GM23338 (cell line): ENCODE measurements around the gene TCP11L1. TPM values are rescaled to one million over a fixed set of nuclear protein-coding genes. Genes with fewer than 3 reads are reported as not detected.

Source experiments
- ATAC-seq: fragments of 200-7000 bp; cut with Tn5 transposase; 3 replicates; pipeline ENCODE4 v1.9.1; 2020
- DNase-seq: peaks from one replicate; pipeline ENCODE4 v3.0.0-alpha.2; 2015; ENCODE audit warnings: low spot score
- H2AFZ ChIP-seq: fragments of 200-600 bp; sonication (generic); 2 replicates; pipeline ENCODE4 v1.8.0; 2016; ENCODE audit warnings: antibody characterized with exemption, mild to moderate bottlenecking, moderate library complexity
- H3F3A ChIP-seq: fragments of 200-600 bp; sonication (generic); replicated peaks from 2 replicates; pipeline ENCODE4 v1.8.0; 2017; ENCODE audit warnings: antibody characterized with exemption, mixed run types, low read depth
- H3K27ac ChIP-seq: fragments of 200-600 bp; sonication (generic); 2 replicates; pipeline ENCODE4 v1.6.1; 2016; ENCODE audit warnings: low read depth
- H3K27me3 ChIP-seq: fragments of 200-600 bp; sonication (generic); 2 replicates; pipeline ENCODE4 v1.8.0; 2016; ENCODE audit warnings: mild to moderate bottlenecking, mixed run types, moderate library complexity; ENCODE audit not compliant: insufficient read depth
- H3K36me3 ChIP-seq: fragments of 200-600 bp; sonication (generic); 2 replicates; pipeline ENCODE4 v1.8.0; 2016; ENCODE audit warnings: mild to moderate bottlenecking; ENCODE audit not compliant: insufficient read depth
- H3K4me1 ChIP-seq: fragments of 200-600 bp; sonication (generic); 2 replicates; pipeline ENCODE4 v1.8.0; 2016; ENCODE audit warnings: mild to moderate bottlenecking, moderate library complexity; ENCODE audit not compliant: insufficient read depth
- H3K4me2 ChIP-seq: fragments of 200-600 bp; sonication (generic); 2 replicates; pipeline ENCODE4 v1.7.1; 2017; ENCODE audit warnings: mixed run types
- H3K4me3 ChIP-seq: fragments of 200-600 bp; sonication (generic); 2 replicates; pipeline ENCODE4 v1.6.1; 2016; ENCODE audit warnings: mixed run types
- H3K79me2 ChIP-seq: fragments of 200-600 bp; sonication (generic); replicated peaks from 2 replicates; pipeline ENCODE4 v1.8.0; 2017; ENCODE audit warnings: mild to moderate bottlenecking; ENCODE audit not compliant: insufficient read depth
- H3K9me2 ChIP-seq: fragments of 200-600 bp; sonication (generic); 2 replicates; pipeline ENCODE4 v1.8.0; 2017; ENCODE audit not compliant: insufficient read depth
- H4K20me1 ChIP-seq: fragments of 200-600 bp; sonication (generic); replicated peaks from 2 replicates; pipeline ENCODE4 v1.8.0; 2017; ENCODE audit warnings: mild to moderate bottlenecking; ENCODE audit not compliant: insufficient read depth
- H3K27ac Mint-ChIP-seq: 2 replicates; pipeline ENCODE4 v1.8.0; 2020; ENCODE audit warnings: inconsistent platforms, mild to moderate bottlenecking, moderate library complexity, mixed read lengths
- H3K27me3 Mint-ChIP-seq: 3 replicates; pipeline ENCODE4 v1.8.0; 2022; ENCODE audit warnings: low read depth, mild to moderate bottlenecking, moderate library complexity, mixed read lengths, inconsistent platforms; ENCODE audit not compliant: insufficient read depth, poor library complexity
- H3K36me3 Mint-ChIP-seq: 3 replicates; pipeline ENCODE4 v1.8.0; 2021; ENCODE audit warnings: low read depth, mild to moderate bottlenecking, inconsistent platforms, moderate library complexity, mixed read lengths
- H3K4me1 Mint-ChIP-seq: 3 replicates; pipeline ENCODE4 v1.8.0; 2020; ENCODE audit warnings: mild to moderate bottlenecking, inconsistent platforms, mixed read lengths
- H3K4me3 Mint-ChIP-seq: 3 replicates; pipeline ENCODE4 v1.8.0; 2021; ENCODE audit warnings: moderate library complexity, mild to moderate bottlenecking, inconsistent platforms, mixed read lengths
- H3K9me3 Mint-ChIP-seq: 3 replicates; pipeline ENCODE4 v1.8.0; 2020; ENCODE audit warnings: moderate library complexity, mild to moderate bottlenecking, inconsistent platforms, mixed read lengths
- EZH2 ChIP-seq: fragments of 200-600 bp; sonication (generic); IDR thresholded peaks from one replicate; pipeline ENCODE4 v1.8.0; 2017; ENCODE audit warnings: antibody characterized with exemption, mild to moderate bottlenecking, low read depth; ENCODE audit not compliant: unreplicated experiment
- EZH2phosphoT487 ChIP-seq: fragments of 200-600 bp; sonication (generic); IDR thresholded peaks from one replicate; pipeline ENCODE4 v1.8.1; 2018; ENCODE audit warnings: antibody characterized with exemption; ENCODE audit not compliant: unreplicated experiment
- POLR2AphosphoS5 ChIP-seq: IDR thresholded peaks from 2 replicates; pipeline ENCODE4 v1.6.1; 2016; ENCODE audit warnings: antibody characterized with exemption, low read depth
- STAT1 ChIP-seq: IDR thresholded peaks from one replicate; pipeline ENCODE4 v1.6.1; 2016; ENCODE audit warnings: antibody characterized with exemption; ENCODE audit not compliant: unreplicated experiment
- polyA plus RNA-seq: library from polyadenylated mRNA; unstranded; fragments of >200 nt; fragmentation: Nextera tagmentation; extraction: Ambion mirVana; gene quantifications from 2 replicates; pipeline ENCODE4 v1.2.1, GENCODE V29; 2016
- total RNA-seq: library from RNA; depleted of rRNA; stranded (reverse); fragments of >200 nt; shearing (Covaris generic); gene quantifications from 2 replicates; pipeline ENCODE4 v1.2.3, GENCODE V29; 2014
- TF ChIP-seq, protein P1 (sequence below): fragments of 250-450 bp; sonication (Bioruptor Pico); IDR thresholded peaks from 2 replicates; pipeline ENCODE4 v1.5.0; 2020; ENCODE audit warnings: mild to moderate bottlenecking, moderate library complexity
- TF ChIP-seq, protein P2 (sequence below), 2 experiments: fragments of 200-600 bp in 1 of 2; sonication (generic) in 1 of 2; conservative IDR thresholded peaks; 2 replicates each; pipeline versions ENCODE4 v1.5.1 to v1.6.1; 2016 to 2017; ENCODE audit warnings: antibody characterized with exemption in 2 of 2, low read depth in 2 of 2, mild to moderate bottlenecking in 2 of 2, moderate library complexity in 1 of 2
- TF ChIP-seq, protein P3 (sequence below): IDR thresholded peaks from one replicate; pipeline ENCODE4 v1.6.1; 2018; ENCODE audit warnings: antibody characterized with exemption; ENCODE audit not compliant: unreplicated experiment

TCP11L1 gene
- total and polyA plus RNA-seq, 2 experiments from 2014 or later: 5.0 to 39.0 TPM

DNA sequence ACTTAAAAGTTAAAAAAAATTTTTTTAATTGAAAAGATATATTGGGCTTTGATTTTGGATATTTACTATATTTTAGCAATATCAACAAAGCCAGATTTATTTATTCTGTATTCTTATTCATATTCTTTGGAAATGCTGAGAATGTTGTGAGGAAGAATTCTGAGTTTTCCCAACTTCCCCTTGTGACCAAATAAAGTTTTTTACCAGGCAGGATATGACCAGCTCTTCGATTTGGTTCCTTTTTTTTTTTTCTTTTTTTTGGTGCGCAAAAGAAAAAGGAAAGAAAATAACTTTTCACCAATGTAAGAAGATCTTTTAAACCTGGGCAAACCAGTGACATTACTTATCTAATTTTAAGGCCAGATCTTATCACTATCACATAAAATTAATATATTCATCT lies 12.9 kb downstream of the TCP11L1 start (continued):
- TF ChIP-seq, protein P1, sequence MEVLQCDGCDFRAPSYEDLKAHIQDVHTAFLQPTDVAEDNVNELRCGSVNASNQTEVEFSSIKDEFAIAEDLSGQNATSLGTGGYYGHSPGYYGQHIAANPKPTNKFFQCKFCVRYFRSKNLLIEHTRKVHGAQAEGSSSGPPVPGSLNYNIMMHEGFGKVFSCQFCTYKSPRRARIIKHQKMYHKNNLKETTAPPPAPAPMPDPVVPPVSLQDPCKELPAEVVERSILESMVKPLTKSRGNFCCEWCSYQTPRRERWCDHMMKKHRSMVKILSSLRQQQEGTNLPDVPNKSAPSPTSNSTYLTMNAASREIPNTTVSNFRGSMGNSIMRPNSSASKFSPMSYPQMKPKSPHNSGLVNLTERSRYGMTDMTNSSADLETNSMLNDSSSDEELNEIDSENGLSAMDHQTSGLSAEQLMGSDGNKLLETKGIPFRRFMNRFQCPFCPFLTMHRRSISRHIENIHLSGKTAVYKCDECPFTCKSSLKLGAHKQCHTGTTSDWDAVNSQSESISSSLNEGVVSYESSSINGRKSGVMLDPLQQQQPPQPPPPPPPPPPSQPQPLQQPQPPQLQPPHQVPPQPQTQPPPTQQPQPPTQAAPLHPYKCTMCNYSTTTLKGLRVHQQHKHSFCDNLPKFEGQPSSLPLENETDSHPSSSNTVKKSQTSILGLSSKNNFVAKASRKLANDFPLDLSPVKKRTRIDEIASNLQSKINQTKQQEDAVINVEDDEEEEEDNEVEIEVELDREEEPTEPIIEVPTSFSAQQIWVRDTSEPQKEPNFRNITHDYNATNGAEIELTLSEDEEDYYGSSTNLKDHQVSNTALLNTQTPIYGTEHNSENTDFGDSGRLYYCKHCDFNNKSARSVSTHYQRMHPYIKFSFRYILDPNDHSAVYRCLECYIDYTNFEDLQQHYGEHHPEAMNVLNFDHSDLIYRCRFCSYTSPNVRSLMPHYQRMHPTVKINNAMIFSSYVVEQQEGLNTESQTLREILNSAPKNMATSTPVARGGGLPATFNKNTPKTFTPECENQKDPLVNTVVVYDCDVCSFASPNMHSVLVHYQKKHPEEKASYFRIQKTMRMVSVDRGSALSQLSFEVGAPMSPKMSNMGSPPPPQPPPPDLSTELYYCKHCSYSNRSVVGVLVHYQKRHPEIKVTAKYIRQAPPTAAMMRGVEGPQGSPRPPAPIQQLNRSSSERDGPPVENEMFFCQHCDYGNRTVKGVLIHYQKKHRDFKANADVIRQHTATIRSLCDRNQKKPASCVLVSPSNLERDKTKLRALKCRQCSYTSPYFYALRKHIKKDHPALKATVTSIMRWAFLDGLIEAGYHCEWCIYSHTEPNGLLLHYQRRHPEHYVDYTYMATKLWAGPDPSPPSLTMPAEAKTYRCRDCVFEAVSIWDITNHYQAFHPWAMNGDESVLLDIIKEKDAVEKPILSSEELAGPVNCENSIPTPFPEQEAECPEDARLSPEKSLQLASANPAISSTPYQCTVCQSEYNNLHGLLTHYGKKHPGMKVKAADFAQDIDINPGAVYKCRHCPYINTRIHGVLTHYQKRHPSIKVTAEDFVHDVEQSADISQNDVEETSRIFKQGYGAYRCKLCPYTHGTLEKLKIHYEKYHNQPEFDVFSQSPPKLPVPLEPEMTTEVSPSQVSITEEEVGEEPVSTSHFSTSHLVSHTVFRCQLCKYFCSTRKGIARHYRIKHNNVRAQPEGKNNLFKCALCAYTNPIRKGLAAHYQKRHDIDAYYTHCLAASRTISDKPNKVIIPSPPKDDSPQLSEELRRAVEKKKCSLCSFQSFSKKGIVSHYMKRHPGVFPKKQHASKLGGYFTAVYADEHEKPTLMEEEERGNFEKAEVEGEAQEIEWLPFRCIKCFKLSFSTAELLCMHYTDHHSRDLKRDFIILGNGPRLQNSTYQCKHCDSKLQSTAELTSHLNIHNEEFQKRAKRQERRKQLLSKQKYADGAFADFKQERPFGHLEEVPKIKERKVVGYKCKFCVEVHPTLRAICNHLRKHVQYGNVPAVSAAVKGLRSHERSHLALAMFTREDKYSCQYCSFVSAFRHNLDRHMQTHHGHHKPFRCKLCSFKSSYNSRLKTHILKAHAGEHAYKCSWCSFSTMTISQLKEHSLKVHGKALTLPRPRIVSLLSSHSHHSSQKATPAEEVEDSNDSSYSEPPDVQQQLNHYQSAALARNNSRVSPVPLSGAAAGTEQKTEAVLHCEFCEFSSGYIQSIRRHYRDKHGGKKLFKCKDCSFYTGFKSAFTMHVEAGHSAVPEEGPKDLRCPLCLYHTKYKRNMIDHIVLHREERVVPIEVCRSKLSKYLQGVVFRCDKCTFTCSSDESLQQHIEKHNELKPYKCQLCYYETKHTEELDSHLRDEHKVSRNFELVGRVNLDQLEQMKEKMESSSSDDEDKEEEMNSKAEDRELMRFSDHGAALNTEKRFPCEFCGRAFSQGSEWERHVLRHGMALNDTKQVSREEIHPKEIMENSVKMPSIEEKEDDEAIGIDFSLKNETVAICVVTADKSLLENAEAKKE (CRISPR knock-in tag): no peak
- TF ChIP-seq EZH2phosphoT487 (no peak), EZH2 (no peak), STAT1 (no peak)
- TF ChIP-seq, protein P2, sequence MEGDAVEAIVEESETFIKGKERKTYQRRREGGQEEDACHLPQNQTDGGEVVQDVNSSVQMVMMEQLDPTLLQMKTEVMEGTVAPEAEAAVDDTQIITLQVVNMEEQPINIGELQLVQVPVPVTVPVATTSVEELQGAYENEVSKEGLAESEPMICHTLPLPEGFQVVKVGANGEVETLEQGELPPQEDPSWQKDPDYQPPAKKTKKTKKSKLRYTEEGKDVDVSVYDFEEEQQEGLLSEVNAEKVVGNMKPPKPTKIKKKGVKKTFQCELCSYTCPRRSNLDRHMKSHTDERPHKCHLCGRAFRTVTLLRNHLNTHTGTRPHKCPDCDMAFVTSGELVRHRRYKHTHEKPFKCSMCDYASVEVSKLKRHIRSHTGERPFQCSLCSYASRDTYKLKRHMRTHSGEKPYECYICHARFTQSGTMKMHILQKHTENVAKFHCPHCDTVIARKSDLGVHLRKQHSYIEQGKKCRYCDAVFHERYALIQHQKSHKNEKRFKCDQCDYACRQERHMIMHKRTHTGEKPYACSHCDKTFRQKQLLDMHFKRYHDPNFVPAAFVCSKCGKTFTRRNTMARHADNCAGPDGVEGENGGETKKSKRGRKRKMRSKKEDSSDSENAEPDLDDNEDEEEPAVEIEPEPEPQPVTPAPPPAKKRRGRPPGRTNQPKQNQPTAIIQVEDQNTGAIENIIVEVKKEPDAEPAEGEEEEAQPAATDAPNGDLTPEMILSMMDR (conservative IDR thresholded peaks at IDR 0.05; ENCODE audit: low read depth in 2 of 2): no peak

DNA sequence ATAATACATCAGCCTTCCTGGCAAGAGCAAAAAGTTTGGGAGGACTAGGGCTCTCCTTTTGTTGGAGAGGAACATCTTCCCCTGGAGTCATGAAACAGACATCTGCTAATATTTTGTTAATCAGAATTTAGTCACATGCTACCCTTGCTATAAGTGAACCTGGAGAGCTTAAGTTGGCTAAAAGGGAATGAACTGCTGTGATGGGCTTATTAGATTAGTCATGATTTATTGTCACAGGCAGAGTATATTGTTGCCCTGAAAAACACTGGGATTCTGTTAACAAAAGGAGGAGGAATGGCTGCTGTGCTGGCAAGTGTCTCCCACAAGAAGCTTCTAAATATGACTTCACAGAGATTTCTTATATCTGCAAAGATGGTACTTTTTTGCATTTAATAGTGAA lies 16.0 kb downstream of the TCP11L1 start:
- Mint-ChIP-seq H3K27me3 (no peaks in the 10 kb centered on the region), H3K4me1 (peaks cover 8% of the 10 kb centered on the region), H3K27ac (no peak overlapping the region), H3K9me3 (no peaks in the 10 kb centered on the region), H3K36me3 (peaks cover 22% of the 10 kb centered on the region), H3K4me3 (no peak overlapping the region)
- Histone ChIP-seq H3K9me2 (no peaks in the 10 kb centered on the region), H3K4me2 (no peak overlapping the region), H3K27me3 (no peaks in the 10 kb centered on the region), H3K4me3 (no peak overlapping the region), H4K20me1 (no peaks in the 10 kb centered on the region; the same call in 1 of the 2 replicates), H2AFZ (no peak overlapping the region), H3K4me1 (peaks cover 4% of the 10 kb centered on the region; the same call in 1 of the 2 replicates), H3F3A (no peaks in the 10 kb centered on the region), H3K79me2 (no peaks in the 10 kb centered on the region), H3K36me3 (peaks cover 14% of the 10 kb centered on the region; the same call in 1 of the 2 replicates), H3K27ac (no peak overlapping the region)
- DNase-seq (no peak), ATAC-seq (no peak)
- no peak for TF ChIP-seq POLR2AphosphoS5
- TF ChIP-seq, protein P3, sequence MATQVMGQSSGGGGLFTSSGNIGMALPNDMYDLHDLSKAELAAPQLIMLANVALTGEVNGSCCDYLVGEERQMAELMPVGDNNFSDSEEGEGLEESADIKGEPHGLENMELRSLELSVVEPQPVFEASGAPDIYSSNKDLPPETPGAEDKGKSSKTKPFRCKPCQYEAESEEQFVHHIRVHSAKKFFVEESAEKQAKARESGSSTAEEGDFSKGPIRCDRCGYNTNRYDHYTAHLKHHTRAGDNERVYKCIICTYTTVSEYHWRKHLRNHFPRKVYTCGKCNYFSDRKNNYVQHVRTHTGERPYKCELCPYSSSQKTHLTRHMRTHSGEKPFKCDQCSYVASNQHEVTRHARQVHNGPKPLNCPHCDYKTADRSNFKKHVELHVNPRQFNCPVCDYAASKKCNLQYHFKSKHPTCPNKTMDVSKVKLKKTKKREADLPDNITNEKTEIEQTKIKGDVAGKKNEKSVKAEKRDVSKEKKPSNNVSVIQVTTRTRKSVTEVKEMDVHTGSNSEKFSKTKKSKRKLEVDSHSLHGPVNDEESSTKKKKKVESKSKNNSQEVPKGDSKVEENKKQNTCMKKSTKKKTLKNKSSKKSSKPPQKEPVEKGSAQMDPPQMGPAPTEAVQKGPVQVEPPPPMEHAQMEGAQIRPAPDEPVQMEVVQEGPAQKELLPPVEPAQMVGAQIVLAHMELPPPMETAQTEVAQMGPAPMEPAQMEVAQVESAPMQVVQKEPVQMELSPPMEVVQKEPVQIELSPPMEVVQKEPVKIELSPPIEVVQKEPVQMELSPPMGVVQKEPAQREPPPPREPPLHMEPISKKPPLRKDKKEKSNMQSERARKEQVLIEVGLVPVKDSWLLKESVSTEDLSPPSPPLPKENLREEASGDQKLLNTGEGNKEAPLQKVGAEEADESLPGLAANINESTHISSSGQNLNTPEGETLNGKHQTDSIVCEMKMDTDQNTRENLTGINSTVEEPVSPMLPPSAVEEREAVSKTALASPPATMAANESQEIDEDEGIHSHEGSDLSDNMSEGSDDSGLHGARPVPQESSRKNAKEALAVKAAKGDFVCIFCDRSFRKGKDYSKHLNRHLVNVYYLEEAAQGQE: no peak
- TF ChIP-seq EZH2: no peak
